Globus pallidus (tissue), 1 donor: ENCODE results near the gene ARID3B.

ENCODE experiments used
- DNase-seq: peaks from one replicate; pipeline ENCODE4 v3.0.0-alpha.2; 2015; ENCODE audit warnings: low spot score

Gene ARID3B

DNA sequence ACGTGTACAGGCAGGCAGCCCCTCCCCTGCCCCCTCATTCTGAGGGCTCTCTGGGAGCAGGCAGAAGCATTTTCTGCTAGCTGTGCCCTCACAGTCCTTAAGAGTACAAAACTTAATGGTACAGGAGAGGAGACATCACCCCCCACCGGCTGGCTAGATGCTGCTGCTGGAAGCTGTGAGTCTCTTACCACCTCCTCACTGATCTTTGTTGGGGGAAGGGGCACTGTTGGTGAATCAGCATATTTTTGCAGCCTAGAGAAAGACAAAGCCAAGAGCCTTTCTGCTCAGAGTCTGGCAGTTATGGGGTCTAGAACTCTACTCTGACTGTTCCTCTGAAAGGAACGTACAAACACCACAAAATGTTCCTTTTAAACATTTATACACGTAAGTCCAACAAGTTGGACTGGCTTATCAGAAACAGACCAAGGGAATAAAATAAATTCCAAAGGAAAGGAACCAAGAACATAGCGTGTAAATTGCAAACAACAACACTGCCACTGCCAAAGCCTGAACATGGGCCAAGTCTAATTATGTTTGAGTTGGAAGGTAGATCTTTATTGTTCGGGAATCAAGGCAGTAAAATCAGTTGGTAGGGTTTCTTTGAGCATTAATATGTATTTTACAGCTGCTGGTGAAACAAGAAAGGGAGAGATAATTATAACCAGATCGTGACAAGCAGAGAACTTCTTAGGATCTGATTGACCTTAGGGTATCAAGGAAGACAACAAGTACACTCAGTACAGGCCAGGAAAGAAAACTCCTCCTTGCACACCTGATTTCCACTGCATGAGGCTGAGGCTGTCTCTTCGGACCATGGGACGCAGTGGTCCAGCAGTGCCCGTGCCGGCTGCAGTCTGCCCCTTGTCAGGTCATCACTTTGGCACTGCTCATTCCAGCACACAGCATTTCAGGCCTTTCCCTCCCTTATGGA lies 102.0 kb downstream of the ARID3B start:
- DNase-seq = no peak

DNA sequence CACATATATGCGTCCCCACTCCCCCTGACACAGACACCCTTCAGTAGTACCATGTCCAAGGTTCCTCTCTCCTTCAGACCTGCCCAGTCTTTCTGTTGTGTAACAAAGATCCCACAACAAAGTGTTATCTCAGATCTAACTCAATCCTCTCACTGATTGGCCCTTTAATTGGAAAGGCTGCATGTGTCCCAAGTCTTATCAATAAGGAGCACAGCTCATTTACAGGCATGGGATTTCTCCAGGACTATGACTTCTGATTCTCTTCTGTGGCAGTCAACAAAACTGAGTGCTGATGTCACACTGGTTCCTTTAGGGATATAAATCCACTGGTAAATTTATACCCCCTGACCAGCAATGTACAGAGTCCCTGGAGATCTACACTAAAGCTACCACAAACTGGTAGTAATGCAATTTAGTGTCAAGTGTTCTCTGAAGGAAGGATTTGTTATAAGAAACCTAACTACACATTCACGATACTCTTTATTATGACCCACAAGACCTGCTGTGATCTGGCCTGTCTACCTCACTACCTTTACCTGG lies 102.7 kb downstream of the ARID3B start:
- DNase-seq = no peak

DNA sequence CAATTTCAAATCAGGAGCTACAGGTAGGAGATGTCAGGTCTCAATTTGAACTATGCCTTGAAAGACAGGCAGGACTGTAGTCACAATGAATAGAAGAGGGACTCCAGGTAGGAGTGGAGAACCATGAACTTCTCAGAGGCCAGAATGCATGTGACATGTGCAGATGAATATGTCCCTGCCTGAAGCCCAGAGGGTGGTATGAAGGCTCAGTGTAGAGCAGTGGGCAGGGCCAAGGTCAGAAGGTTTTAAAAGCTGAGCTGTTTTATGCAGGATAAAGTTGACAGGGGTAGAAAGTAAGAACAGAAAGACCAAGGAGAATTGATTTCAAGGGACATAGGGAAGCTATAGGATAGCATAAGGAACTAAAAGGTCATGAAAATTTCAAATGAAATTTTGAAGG lies 105.5 kb downstream of the ARID3B start:
- DNase-seq = no peak
